HCT116 (cell line): ENCODE results near the gene SERPINI1. TPM values are rescaled to one million over a fixed set of nuclear protein-coding genes. Genes with fewer than 3 reads are reported as not detected.

Experiments used
- ATAC-seq: fragments of 200-7000 bp; cut with Tn5 transposase; 2 replicates; pipeline ENCODE4 v1.9.1; 2020; ENCODE audit warnings: mild to moderate bottlenecking, moderate library complexity
- BruUV-seq: library from RNA; stranded (reverse); fragments of 400-500 nt; replicated peaks from 2 replicates; lab custom pipeline; 2021; lab: Mats Ljungman, UMichigan
- CTCF ChIA-PET: fragments of 300-600 bp; sonication (Branson Sonifier 250); formaldehyde crosslinking; loops from one replicate; lab custom pipeline; 2021; ENCODE audit warnings: antibody characterized with exemption; lab: Charles Lee
- POLR2A ChIA-PET: fragments of 300-600, 350-600 bp; sonication (Branson Sonifier 250); formaldehyde crosslinking; loops from one replicate; lab custom pipeline; 2021; ENCODE audit warnings: antibody characterized with exemption; lab: Charles Lee
- RAD21 ChIA-PET, 2 experiments: fragments of 300-600 bp; sonication (Branson Sonifier 250); formaldehyde crosslinking; loops; one replicate each; lab custom pipeline; 2023; ENCODE audit warnings: low total read pairs in 2 of 2; ENCODE audit not compliant: uncharacterized antibody in 2 of 2, unreplicated experiment in 2 of 2, low non-redundant PET in 1 of 2; lab: Charles Lee
- DNase-seq: peaks from one replicate; pipeline ENCODE4 v3.0.0-alpha.2; 2010; ENCODE audit warnings: low read depth, low spot score
- H2AFZ ChIP-seq: fragments of 200-600 bp; shearing (Covaris generic), sonication (generic); 2 replicates; pipeline ENCODE4 v1.6.1; 2017; ENCODE audit warnings: low read depth, mixed run types, mixed read lengths, antibody characterized with exemption, low read length; ENCODE audit not compliant: poor library complexity, severe bottlenecking
- H3K27ac ChIP-seq: 2 replicates; pipeline ENCODE4 v1.5.1; 2012; ENCODE audit warnings: low read depth, low read length
- H3K27me3 ChIP-seq: fragments of 200-600 bp; sonication (generic); 2 replicates; pipeline ENCODE4 v1.6.1; 2016; ENCODE audit warnings: mixed run types, low read length, mixed read lengths; ENCODE audit not compliant: insufficient read depth
- H3K36me3 ChIP-seq, 2 experiments: fragments of 200-500 bp in 1 of 2; fragments of 200-600 bp in 1 of 2; sonication (Bioruptor generic) in 1 of 2; sonication (generic) in 1 of 2; 2 replicates each; pipeline versions ENCODE4 v1.5.1 to v1.6.1; 2014 to 2016; ENCODE audit warnings: low read length in 2 of 2, inconsistent platforms in 1 of 2, mixed read lengths in 1 of 2, mixed run types in 1 of 2; ENCODE audit not compliant: insufficient read depth in 2 of 2, control insufficient read depth in 1 of 2
- H3K4me1 ChIP-seq, 2 experiments: fragments of 200-600 bp in 1 of 2; sonication (generic) in 1 of 2; 2 replicates each; pipeline versions ENCODE4 v1.5.1 to v1.6.1; 2012 to 2017; ENCODE audit warnings: low read length in 2 of 2, inconsistent platforms in 1 of 2, mild to moderate bottlenecking in 1 of 2, mixed read lengths in 1 of 2, mixed run types in 1 of 2, moderate library complexity in 1 of 2; ENCODE audit not compliant: insufficient read depth in 2 of 2, control insufficient read depth in 1 of 2
- H3K4me2 ChIP-seq: fragments of 200-600 bp; sonication (generic); 2 replicates; pipeline ENCODE4 v1.6.1; 2017; ENCODE audit warnings: mixed run types, low read length, mixed read lengths
- H3K4me3 ChIP-seq, 2 experiments: fragments of 200-600 bp in 1 of 2; sonication (generic) in 1 of 2; replicated peaks in 1 of 2; 2 replicates each; pipeline ENCODE4 v1.5.1; 2011 to 2016; ENCODE audit warnings: low read length in 2 of 2, control low read depth in 1 of 2, low read depth in 1 of 2, mild to moderate bottlenecking in 1 of 2, mixed read lengths in 1 of 2, mixed run types in 1 of 2
- H3K79me2 ChIP-seq: fragments of 200-600 bp; sonication (generic); 2 replicates; pipeline ENCODE4 v1.6.1; 2017; ENCODE audit warnings: mild to moderate bottlenecking, mixed run types, low read length, moderate library complexity, mixed read lengths; ENCODE audit not compliant: insufficient read depth
- H3K9ac ChIP-seq: fragments of 200-600 bp; sonication (generic); 2 replicates; pipeline ENCODE4 v1.6.1; 2016; ENCODE audit warnings: low read length, mixed read lengths
- H3K9me2 ChIP-seq: fragments of 200-600 bp; sonication (generic), shearing (Covaris generic); 2 replicates; pipeline ENCODE4 v1.6.1; 2017; ENCODE audit warnings: mixed run types, mild to moderate bottlenecking, moderate library complexity; ENCODE audit not compliant: insufficient read depth
- H3K9me3 ChIP-seq, 2 experiments: fragments of 200-500 bp in 1 of 2; fragments of 200-600 bp in 1 of 2; sonication (Bioruptor generic) in 1 of 2; sonication (generic) in 1 of 2; 2 replicates each; pipeline ENCODE4 v1.6.1; 2014 to 2017; ENCODE audit warnings: low read length in 2 of 2, mixed read lengths in 2 of 2, inconsistent platforms in 1 of 2, low read depth in 1 of 2, mild to moderate bottlenecking in 1 of 2, mixed run types in 1 of 2, moderate library complexity in 1 of 2; ENCODE audit not compliant: control insufficient read depth in 1 of 2, insufficient read depth in 1 of 2
- H4K20me1 ChIP-seq: fragments of 200-600 bp; sonication (generic), shearing (Covaris generic); 2 replicates; pipeline ENCODE4 v1.6.1; 2017; ENCODE audit warnings: mixed run types, mild to moderate bottlenecking, moderate library complexity; ENCODE audit not compliant: insufficient read depth
- EGR1 ChIP-seq: IDR thresholded peaks from 2 replicates; pipeline ENCODE4 v1.6.1; 2012; ENCODE audit warnings: low read depth
- ELF1 ChIP-seq: IDR thresholded peaks from 2 replicates; pipeline ENCODE4 v1.6.1; 2012; ENCODE audit warnings: low read depth, borderline replicate concordance
- FOSL1 ChIP-seq: IDR thresholded peaks from 2 replicates; pipeline ENCODE4 v1.6.1; 2012; ENCODE audit warnings: low read depth
- JUND ChIP-seq: IDR thresholded peaks from 2 replicates; pipeline ENCODE4 v1.6.1; 2012
- POLR2A ChIP-seq: IDR thresholded peaks from 2 replicates; pipeline ENCODE4 v1.7.0; 2011; ENCODE audit warnings: borderline replicate concordance; ENCODE audit not compliant: insufficient read depth, insufficient read length; ENCODE audit errors: extremely low read depth
- POLR2AphosphoS5 ChIP-seq: IDR thresholded peaks from 2 replicates; pipeline ENCODE4 v1.6.1; 2011; ENCODE audit warnings: mild to moderate bottlenecking, low read depth, low read length, moderate library complexity
- SIN3A ChIP-seq: IDR thresholded peaks from 2 replicates; pipeline ENCODE4 v1.6.1; 2012; ENCODE audit warnings: low read depth
- SP1 ChIP-seq: IDR thresholded peaks from 2 replicates; pipeline ENCODE4 v1.6.1; 2012; ENCODE audit warnings: low read depth
- SRF ChIP-seq: IDR thresholded peaks from 2 replicates; pipeline ENCODE4 v1.6.1; 2012; ENCODE audit warnings: low read depth
- TCF7L2 ChIP-seq: IDR thresholded peaks from 2 replicates; pipeline ENCODE4 v1.7.0; 2011; ENCODE audit warnings: borderline replicate concordance, inconsistent platforms; ENCODE audit not compliant: insufficient read depth, insufficient read length; ENCODE audit errors: extremely low read depth
- ZFX ChIP-seq: fragments of 450-650 bp; IDR thresholded peaks from 2 replicates; pipeline ENCODE4 v1.6.1; 2017
- ZNF274 ChIP-seq: fragments of 200-500 bp; sonication (Bioruptor generic); IDR thresholded peaks from 2 replicates; pipeline ENCODE4 v1.6.1; 2014; ENCODE audit warnings: mild to moderate bottlenecking, low read depth, low read length, inconsistent platforms
- intact Hi-C: fragments of 100-400 bp; cut with micrococcal nuclease; formaldehyde crosslinking; loops from 2 replicates; pipeline ENCODE4 v1.10.0; 2022
- total RNA-seq: library from RNA; stranded (reverse); gene quantifications from one replicate; pipeline ENCODE4 v1.2.1, GENCODE V29; 2021; ENCODE audit not compliant: unreplicated experiment
- TF ChIP-seq, protein P1 (sequence below): IDR thresholded peaks from 2 replicates; pipeline ENCODE4 v1.6.1; 2012
- TF ChIP-seq, protein P2 (sequence below): IDR thresholded peaks from 2 replicates; pipeline ENCODE4 v1.6.1; 2012
- TF ChIP-seq, protein P3 (sequence below): IDR thresholded peaks from 2 replicates; pipeline ENCODE4 v1.6.1; 2012; ENCODE audit warnings: low read depth

Gene SERPINI1
- total RNA-seq, 1 experiment from 2014 or later, result 6.5 TPM

DNA sequence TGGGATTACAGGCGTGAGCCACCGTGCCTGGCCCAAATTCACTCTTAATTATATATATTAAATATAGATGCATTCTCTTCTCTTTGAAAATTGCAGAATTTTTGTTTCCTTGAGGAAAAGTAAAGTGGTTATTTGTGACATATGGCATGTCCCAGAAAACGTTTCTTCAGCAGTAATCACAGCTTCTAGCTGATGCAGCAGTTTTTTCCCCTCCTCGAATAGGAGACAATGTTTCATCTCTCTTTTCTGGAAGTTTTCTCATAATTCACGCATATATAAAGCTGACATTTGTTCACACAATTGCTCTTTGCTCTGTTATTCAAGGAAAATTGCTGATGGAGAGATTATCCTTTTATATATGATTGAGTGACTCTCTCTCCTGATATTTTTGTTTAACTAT is 99.8 kb downstream of the SERPINI1 start:
- H2AFZ ChIP-seq, result no peak overlapping the region
- BruUV-seq, result no TSS peak
- RAD21 ChIA-PET, result no interaction called here
- no peak for TF ChIP-seq SP1
- TF ChIP-seq POLR2AphosphoS5, result no peak
- TF ChIP-seq, protein P1, sequence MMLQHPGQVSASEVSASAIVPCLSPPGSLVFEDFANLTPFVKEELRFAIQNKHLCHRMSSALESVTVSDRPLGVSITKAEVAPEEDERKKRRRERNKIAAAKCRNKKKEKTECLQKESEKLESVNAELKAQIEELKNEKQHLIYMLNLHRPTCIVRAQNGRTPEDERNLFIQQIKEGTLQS, result no peak
- TF ChIP-seq ZNF274, result no peak
- TF ChIP-seq JUND, result no peak
- TF ChIP-seq SIN3A, result no peak
- no peaks in the 10 kb centered on the region for H3K4me1 ChIP-seq
- no peak overlapping the region for H3K4me3 ChIP-seq
- H3K9me2 ChIP-seq, result no peaks in the 10 kb centered on the region
- H3K79me2 ChIP-seq, result no peaks in the 10 kb centered on the region
- H3K27me3 ChIP-seq, result no peaks in the 10 kb centered on the region
- DNase-seq (no peak), ATAC-seq (no peak)
- intact Hi-C loops, result loop anchor here (5.0 kb wide), 1 partner anchor 47 kb away; no protein-coding TSS in a partner anchor
- H3K9ac ChIP-seq, result no peak overlapping the region
- no peak overlapping the region for H3K4me2 ChIP-seq
- no peaks in the 10 kb centered on the region for H3K36me3 ChIP-seq
- no peaks in the 10 kb centered on the region for H4K20me1 ChIP-seq
- CTCF ChIA-PET, result interaction anchor here (1.0 kb wide), 1 partner anchor 206 kb away, joined by 3 read pairs; no protein-coding TSS in a partner anchor
- no peaks in the 10 kb centered on the region for H3K9me3 ChIP-seq
- H3K27ac ChIP-seq, result no peak overlapping the region
- POLR2A ChIA-PET, result no interaction called here

DNA sequence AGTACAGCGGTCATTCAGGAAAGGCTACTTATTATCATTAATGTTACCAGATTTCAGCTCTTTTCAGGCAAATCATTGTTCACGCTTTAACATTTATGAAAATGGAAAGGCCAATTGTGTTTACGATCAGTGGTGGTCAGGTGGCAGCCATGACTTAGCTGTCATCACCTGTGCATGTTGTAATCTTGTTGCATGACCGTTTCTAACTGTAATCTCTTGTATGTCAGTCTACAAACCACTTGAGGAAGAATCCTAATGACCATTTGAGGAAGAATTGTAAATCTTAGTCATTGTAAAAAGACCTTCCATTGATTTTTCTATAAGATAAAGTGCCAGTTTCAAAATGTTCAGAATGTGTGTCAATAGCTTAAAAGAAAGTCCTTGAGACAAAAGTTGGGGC is 100.4 kb downstream of the SERPINI1 start:
- ATAC-seq (no peak), DNase-seq (no peak)
- H3K4me2 ChIP-seq, result no peak overlapping the region
- intact Hi-C loops, result loop anchor here (5.0 kb wide), 1 partner anchor 46 kb away; no protein-coding TSS in a partner anchor
- H3K27me3 ChIP-seq, result no peaks in the 10 kb centered on the region
- H3K4me3 ChIP-seq, result no peak overlapping the region
- H3K9ac ChIP-seq, result no peak overlapping the region
- no peaks in the 10 kb centered on the region for H3K9me3 ChIP-seq
- no peaks in the 10 kb centered on the region for H3K4me1 ChIP-seq
- H4K20me1 ChIP-seq, result no peaks in the 10 kb centered on the region
- H3K79me2 ChIP-seq, result no peaks in the 10 kb centered on the region
- H3K27ac ChIP-seq, result no peak overlapping the region
- ChIA-PET RAD21 (no interaction called here), CTCF (interaction anchor here (1.0 kb wide), 1 partner anchor 205 kb away, joined by 3 read pairs; no protein-coding TSS in a partner anchor), POLR2A (no interaction called here)
- no TSS peak for BruUV-seq
- no peaks in the 10 kb centered on the region for H3K9me2 ChIP-seq
- no peak overlapping the region for H2AFZ ChIP-seq
- H3K36me3 ChIP-seq, result no peaks in the 10 kb centered on the region
- TF ChIP-seq SRF (no peak), SP1 (no peak), SIN3A (no peak), FOSL1 (no peak), EGR1 (no peak), ELF1 (no peak), TCF7L2 (no peak), ZFX (no peak), JUND (no peak), POLR2A (no peak), ZNF274 (no peak)
- TF ChIP-seq, protein P1, result no peak
- TF ChIP-seq, protein P2, sequence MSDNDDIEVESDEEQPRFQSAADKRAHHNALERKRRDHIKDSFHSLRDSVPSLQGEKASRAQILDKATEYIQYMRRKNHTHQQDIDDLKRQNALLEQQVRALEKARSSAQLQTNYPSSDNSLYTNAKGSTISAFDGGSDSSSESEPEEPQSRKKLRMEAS, result no peak
- TF ChIP-seq, protein P3, sequence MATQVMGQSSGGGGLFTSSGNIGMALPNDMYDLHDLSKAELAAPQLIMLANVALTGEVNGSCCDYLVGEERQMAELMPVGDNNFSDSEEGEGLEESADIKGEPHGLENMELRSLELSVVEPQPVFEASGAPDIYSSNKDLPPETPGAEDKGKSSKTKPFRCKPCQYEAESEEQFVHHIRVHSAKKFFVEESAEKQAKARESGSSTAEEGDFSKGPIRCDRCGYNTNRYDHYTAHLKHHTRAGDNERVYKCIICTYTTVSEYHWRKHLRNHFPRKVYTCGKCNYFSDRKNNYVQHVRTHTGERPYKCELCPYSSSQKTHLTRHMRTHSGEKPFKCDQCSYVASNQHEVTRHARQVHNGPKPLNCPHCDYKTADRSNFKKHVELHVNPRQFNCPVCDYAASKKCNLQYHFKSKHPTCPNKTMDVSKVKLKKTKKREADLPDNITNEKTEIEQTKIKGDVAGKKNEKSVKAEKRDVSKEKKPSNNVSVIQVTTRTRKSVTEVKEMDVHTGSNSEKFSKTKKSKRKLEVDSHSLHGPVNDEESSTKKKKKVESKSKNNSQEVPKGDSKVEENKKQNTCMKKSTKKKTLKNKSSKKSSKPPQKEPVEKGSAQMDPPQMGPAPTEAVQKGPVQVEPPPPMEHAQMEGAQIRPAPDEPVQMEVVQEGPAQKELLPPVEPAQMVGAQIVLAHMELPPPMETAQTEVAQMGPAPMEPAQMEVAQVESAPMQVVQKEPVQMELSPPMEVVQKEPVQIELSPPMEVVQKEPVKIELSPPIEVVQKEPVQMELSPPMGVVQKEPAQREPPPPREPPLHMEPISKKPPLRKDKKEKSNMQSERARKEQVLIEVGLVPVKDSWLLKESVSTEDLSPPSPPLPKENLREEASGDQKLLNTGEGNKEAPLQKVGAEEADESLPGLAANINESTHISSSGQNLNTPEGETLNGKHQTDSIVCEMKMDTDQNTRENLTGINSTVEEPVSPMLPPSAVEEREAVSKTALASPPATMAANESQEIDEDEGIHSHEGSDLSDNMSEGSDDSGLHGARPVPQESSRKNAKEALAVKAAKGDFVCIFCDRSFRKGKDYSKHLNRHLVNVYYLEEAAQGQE, result no peak
